Duodenal mucosa (tissue), 2 donors: Measurements from ENCODE around the gene CHCHD6.

Experiments used
- H3K27ac ChIP-seq: one replicate; pipeline ENCODE4 v1.7.0; 2013; ENCODE audit warnings: low read depth, low read length
- H3K27me3 ChIP-seq, 2 donors: one replicate each; pipeline ENCODE4 v1.7.0; 2013; ENCODE audit warnings: low read length in 2 of 2, control low read depth in 1 of 2; ENCODE audit not compliant: insufficient read depth in 2 of 2, control insufficient read depth in 1 of 2
- H3K36me3 ChIP-seq, 2 donors: one replicate each; pipeline ENCODE4 v1.7.0; 2013; ENCODE audit warnings: low read length in 2 of 2, control low read depth in 1 of 2; ENCODE audit not compliant: insufficient read depth in 2 of 2, control insufficient read depth in 1 of 2
- H3K4me1 ChIP-seq, 2 donors: one replicate each; pipeline ENCODE4 v1.7.0; 2013; ENCODE audit warnings: low read length in 2 of 2, control low read depth in 1 of 2; ENCODE audit not compliant: insufficient read depth in 2 of 2, control insufficient read depth in 1 of 2
- H3K4me3 ChIP-seq, 2 donors: one replicate each; pipeline ENCODE4 v1.7.0; 2013; ENCODE audit warnings: low read length in 2 of 2, low read depth in 1 of 2
- H3K9ac ChIP-seq, 2 donors: one replicate each; pipeline ENCODE4 v1.7.0; 2013; ENCODE audit warnings: low read length in 2 of 2, low read depth in 1 of 2
- H3K9me3 ChIP-seq, 2 donors: one replicate each; pipeline ENCODE4 v1.7.0; 2013; ENCODE audit warnings: low read length in 2 of 2, control low read depth in 1 of 2; ENCODE audit not compliant: control insufficient read depth in 1 of 2

CHCHD6 gene

DNA sequence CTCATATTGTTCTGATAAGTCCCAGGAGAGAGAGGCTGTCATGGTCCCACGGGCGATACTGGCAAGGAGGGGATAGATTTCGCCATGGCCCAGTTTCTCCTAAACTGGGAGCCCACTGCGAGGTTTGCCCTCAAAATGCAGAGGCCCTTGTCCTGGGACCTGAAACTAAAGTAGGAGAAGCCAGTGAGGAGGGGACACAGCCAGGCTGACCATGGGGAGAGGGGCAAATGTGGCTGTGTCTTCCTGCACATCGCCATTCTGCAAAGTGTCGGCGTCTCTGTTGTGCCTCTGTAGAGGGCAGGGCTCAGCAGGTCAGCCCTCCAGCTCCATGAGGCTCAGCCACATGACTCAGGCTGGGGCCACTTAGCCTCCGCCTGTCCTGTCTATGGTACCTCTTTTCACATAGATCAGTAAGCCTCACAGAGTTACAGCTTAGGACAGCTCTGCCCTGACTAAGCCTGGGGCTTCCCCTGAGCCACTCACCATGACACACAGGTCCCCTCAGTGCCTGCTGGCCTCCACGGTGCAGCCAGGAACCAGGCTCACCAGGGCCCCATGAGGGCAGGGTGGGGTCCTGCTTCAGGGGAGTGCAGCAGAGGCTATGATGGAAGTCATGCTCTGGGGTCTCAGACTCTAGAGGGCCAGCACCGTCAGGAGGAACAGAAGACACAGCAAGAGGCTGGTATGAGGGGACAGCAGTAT lies 250.3 kb downstream of the CHCHD6 start:
- no peak overlapping the region for H3K9ac ChIP-seq
- H3K4me3 ChIP-seq: no peak overlapping the region
- H3K27me3 ChIP-seq: no peaks in the 10 kb centered on the region
- no peaks in the 10 kb centered on the region for H3K9me3 ChIP-seq
- no peaks in the 10 kb centered on the region for H3K36me3 ChIP-seq
- peaks cover 0 to 4% of the 10 kb centered on the region in 2 donors for H3K4me1 ChIP-seq
- no peak overlapping the region for H3K27ac ChIP-seq

DNA sequence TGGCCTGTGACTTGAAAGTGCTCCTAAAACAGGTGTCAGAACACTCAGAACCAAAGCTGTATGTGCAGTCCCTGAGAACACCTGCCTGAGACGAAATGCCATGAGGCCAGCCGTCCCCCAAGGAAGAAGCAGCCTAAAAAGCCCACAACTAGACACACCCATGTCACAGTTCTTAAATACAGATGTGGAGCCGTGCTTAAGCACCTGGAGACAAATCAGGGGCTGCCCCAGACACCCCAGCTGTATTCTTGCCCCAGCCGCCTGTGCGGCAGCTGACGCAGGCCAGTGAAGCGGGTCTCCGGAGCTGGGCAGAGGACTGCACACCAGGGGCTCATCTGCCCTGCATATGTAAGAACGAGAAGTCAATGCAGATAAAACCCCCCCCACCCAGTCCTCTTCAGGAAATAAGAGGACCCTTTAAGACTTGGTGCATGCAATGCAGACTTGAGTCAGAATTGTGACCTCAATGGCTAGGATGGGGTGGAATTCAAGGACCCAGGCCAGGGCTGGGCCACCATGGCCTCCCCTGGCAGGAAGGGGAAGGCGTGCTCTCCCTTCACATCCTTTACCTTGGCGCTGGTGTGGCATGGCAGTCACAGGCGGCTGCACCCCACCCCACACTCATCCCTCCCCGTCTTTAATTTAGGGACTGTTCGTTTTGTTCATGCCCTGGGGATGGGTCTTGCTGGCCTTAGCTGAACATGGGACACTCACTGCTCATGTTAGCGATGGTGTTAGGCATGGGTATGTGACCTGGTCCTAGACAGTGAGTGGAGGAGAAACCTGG lies 251.2 kb downstream of the CHCHD6 start:
- H3K4me3 ChIP-seq: no peak overlapping the region
- H3K36me3 ChIP-seq: no peaks in the 10 kb centered on the region
- no peaks in the 10 kb centered on the region for H3K9me3 ChIP-seq
- no peak overlapping the region for H3K27ac ChIP-seq
- no peak overlapping the region for H3K9ac ChIP-seq
- no peaks in the 10 kb centered on the region for H3K4me1 ChIP-seq
- H3K27me3 ChIP-seq: no peaks in the 10 kb centered on the region

- Histone ChIP-seq H3K4me3 (no peak overlapping the region), H3K4me1 (peaks cover 0 to 7% of the 10 kb centered on the region in 2 donors), H3K9ac (no peak overlapping the region), H3K36me3 (no peaks in the 10 kb centered on the region), H3K9me3 (no peaks in the 10 kb centered on the region), H3K27me3 (no peaks in the 10 kb centered on the region), H3K27ac (no peak overlapping the region)
Observed at GRCh38 chr3:126956361-126956760, 252.3 kb downstream of the CHCHD6 start.

DNA sequence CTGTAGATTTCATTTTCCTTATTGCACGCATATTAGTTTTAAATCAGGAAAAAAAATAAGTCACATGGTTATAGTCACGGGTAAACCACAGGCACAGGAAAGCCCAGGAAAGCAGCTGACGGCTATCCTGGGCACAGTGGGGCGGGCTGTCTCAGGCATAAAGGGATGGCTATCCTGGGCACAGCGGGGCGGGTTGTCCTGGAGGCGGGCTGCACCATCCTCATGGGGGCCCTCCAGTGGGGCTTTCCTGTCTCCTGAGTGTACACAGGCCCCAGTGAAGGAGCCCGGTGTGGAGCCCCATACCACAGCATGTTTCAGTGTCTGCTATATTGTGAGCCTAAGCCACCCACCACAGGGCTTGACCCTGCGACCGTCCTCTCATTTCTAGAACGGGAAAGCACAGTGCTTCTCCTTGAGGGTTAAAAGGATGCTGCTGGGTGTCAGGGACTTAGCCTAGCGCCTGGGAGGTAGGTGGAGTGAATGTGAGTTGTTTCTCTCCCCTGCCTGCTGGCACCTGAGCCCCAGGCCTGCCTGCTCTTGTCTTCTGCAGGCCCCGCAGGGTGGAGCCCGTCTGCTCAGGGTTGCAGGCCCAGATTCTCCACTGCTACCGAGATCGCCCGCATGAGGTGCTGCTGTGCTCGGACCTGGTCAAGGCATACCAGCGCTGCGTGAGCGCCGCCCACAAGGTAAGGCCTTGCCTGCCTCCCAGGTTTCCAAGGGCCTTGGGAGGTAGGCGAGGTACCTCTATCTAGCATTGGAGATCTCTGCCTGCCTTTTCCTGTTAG lies 253.0 kb downstream of the CHCHD6 start:
- Histone ChIP-seq H3K4me1 (peaks cover 0 to 9% of the 10 kb centered on the region in 2 donors), H3K4me3 (no peak overlapping the region), H3K27me3 (no peaks in the 10 kb centered on the region), H3K9ac (no peak overlapping the region), H3K9me3 (no peaks in the 10 kb centered on the region), H3K36me3 (no peaks in the 10 kb centered on the region), H3K27ac (no peak overlapping the region)

DNA sequence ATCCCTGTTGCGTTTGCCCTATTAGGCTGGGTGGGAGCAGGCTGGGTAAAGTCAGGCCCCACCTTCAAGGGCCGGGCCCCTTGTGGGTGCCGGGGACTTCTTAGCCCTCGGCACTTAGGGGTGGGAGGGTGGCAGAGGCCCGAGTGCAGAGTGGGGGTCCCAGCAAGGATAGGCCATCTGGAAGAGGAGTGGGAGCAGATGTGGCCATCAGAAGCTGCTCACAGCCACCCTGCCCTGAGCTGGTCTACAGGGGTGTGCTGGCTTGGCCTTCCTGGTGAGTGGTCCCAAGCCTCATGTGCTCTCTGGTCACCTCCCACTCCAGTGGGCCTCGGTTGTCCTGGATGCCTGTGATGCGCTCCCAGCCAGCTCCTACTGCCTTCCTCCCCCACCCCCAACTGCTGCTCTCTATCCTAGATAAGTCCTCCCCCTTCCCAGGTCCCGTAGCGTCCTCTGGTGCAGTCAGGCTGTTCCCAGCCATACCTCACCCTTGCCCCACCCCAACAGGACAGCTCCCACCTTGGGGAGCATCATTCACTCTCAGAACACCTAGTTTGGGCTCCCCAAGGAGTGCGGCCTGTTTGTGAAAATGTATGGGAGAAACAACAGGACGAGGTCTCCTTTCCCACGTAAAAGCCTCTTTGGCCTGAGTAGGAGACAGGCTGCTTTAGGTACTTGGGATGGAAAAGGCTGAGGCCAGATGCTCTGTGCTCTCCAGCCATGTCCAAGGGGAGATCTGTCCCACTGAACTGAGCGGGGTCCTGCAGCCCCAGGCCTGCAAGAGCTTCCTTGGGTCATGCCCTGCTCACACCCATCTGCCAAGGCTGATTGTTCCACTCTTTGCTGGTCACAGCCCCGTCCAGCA lies 254.0 kb downstream of the CHCHD6 start:
- H3K27ac ChIP-seq: no peak overlapping the region
- peaks cover 0 to 9% of the 10 kb centered on the region in 2 donors for H3K4me1 ChIP-seq
- no peak overlapping the region for H3K9ac ChIP-seq
- no peaks in the 10 kb centered on the region for H3K27me3 ChIP-seq
- no peak overlapping the region for H3K4me3 ChIP-seq
- no peaks in the 10 kb centered on the region for H3K36me3 ChIP-seq
- H3K9me3 ChIP-seq: no peaks in the 10 kb centered on the region

DNA sequence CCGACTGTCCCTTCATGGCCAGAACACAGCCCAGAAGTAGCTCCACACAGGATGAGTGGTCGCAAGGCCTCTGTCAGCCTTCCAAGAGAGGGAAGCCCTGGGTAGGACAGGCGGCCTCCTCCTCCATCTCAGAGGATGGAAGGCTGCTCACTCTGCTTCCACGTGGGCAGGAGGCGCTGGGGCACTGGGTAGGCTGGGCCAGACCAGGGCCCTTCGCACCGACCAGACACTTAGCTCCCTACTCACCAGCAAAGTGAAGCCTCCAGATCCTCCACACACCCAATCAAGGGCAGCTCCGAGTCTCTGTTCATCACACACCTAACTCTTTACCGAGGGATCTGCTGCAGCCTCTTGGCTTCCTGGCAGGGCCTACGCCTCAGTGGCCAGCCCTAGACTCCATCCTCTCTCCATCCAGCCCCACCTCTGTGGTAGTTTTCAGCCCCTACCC lies 254.6 kb downstream of the CHCHD6 start:
- H3K4me3 ChIP-seq: no peak overlapping the region
- H3K9me3 ChIP-seq: no peaks in the 10 kb centered on the region
- no peak overlapping the region for H3K27ac ChIP-seq
- H3K4me1 ChIP-seq: peaks cover 0 to 9% of the 10 kb centered on the region in 2 donors
- H3K27me3 ChIP-seq: no peaks in the 10 kb centered on the region
- no peaks in the 10 kb centered on the region for H3K36me3 ChIP-seq
- no peak overlapping the region for H3K9ac ChIP-seq

- Histone ChIP-seq H3K27me3 (no peaks in the 10 kb centered on the region), H3K36me3 (no peaks in the 10 kb centered on the region), H3K9ac (no peak overlapping the region), H3K9me3 (no peaks in the 10 kb centered on the region), H3K4me3 (no peak overlapping the region), H3K27ac (no peak overlapping the region), H3K4me1 (peaks cover 0 to 9% of the 10 kb centered on the region in 2 donors)
Observed at GRCh38 chr3:126959136-126959920, 255.3 kb downstream of the CHCHD6 start.

GRCh38 chr3:126959921-126960603 lies 256.0 kb downstream of the CHCHD6 start:
- Histone ChIP-seq H3K4me1 (peaks cover 0 to 9% of the 10 kb centered on the region in 2 donors), H3K4me3 (no peak overlapping the region), H3K36me3 (no peaks in the 10 kb centered on the region), H3K27me3 (no peaks in the 10 kb centered on the region), H3K27ac (no peak overlapping the region), H3K9me3 (no peaks in the 10 kb centered on the region), H3K9ac (no peak overlapping the region)

DNA sequence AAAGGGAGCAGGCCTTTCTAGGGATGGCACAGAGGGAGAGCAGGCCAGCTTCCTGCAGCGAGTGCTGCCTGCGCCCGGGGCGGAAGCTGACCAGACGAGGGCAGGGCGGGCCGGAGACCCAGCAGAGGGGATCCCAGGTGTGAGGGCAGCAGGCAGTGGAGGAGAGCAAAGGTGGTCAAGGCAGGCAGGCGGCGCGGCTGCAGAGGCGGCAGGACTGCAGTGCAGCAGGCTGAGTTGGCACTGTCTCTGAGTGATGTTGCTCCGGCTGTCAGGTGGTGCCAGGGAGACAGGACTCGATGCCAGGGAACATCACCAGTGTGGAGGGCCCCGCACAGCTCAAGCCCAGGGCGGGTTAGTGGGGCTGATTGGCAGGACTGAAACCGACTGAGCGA lies 256.6 kb downstream of the CHCHD6 start:
- Histone ChIP-seq H3K27me3 (no peaks in the 10 kb centered on the region), H3K9ac (no peak overlapping the region), H3K36me3 (no peaks in the 10 kb centered on the region), H3K9me3 (no peaks in the 10 kb centered on the region), H3K4me3 (no peak overlapping the region), H3K27ac (no peak overlapping the region), H3K4me1 (peaks cover 0 to 9% of the 10 kb centered on the region in 2 donors)
